Liver (tissue), 9 donors: Measurements from ENCODE around the gene PDE4B. TPM values are rescaled to one million over a fixed set of nuclear protein-coding genes. Genes with fewer than 3 reads are reported as not detected.

Source experiments
- DNase-seq: peaks from one replicate; pipeline ENCODE4 v3.0.0-alpha.2; 2017; ENCODE audit warnings: low spot score
- H3K27ac ChIP-seq, 2 donors: one replicate each; pipeline ENCODE4 v1.7.0; 2013; ENCODE audit warnings: inconsistent platforms in 2 of 2, low read length in 2 of 2, control low read depth in 1 of 2, low read depth in 1 of 2, mild to moderate bottlenecking in 1 of 2
- H3K27me3 ChIP-seq, 4 donors: one replicate each; pipeline versions ENCODE4 v1.6.1 to v1.7.0; 2013; ENCODE audit warnings: low read length in 3 of 4, inconsistent platforms in 1 of 4, mild to moderate bottlenecking in 1 of 4, moderate library complexity in 1 of 4; ENCODE audit not compliant: control insufficient read depth in 4 of 4, insufficient read depth in 4 of 4
- H3K36me3 ChIP-seq, 4 donors: one replicate each; pipeline versions ENCODE4 v1.6.1 to v1.7.0; 2013; ENCODE audit warnings: low read length in 3 of 4, mild to moderate bottlenecking in 3 of 4, low read depth in 1 of 4, moderate library complexity in 1 of 4; ENCODE audit not compliant: control insufficient read depth in 4 of 4, insufficient read depth in 3 of 4
- H3K4me1 ChIP-seq, 4 donors: one replicate each; pipeline versions ENCODE4 v1.6.1 to v1.7.0; 2013; ENCODE audit warnings: low read length in 3 of 4, mild to moderate bottlenecking in 3 of 4, moderate library complexity in 1 of 4; ENCODE audit not compliant: control insufficient read depth in 4 of 4, insufficient read depth in 4 of 4
- H3K4me3 ChIP-seq, 3 donors: one replicate each; pipeline versions ENCODE4 v1.6.1 to v1.7.0; 2013; ENCODE audit warnings: low read length in 3 of 3, control low read depth in 1 of 3, low read depth in 1 of 3, mild to moderate bottlenecking in 1 of 3
- H3K9ac ChIP-seq, 2 donors: one replicate each; pipeline ENCODE4 v1.7.0; 2013; ENCODE audit warnings: low read length in 2 of 2, mild to moderate bottlenecking in 2 of 2, moderate library complexity in 2 of 2, control low read depth in 1 of 2, low read depth in 1 of 2
- H3K9me3 ChIP-seq, 4 donors: one replicate each; pipeline versions ENCODE4 v1.6.1 to v1.7.0; 2013; ENCODE audit warnings: low read length in 3 of 4; ENCODE audit not compliant: control insufficient read depth in 4 of 4
- EGR1 ChIP-seq, 2 donors: IDR thresholded peaks; 2 replicates each; pipeline ENCODE4 v1.6.1; 2016 to 2018; ENCODE audit warnings: antibody characterized with exemption in 2 of 2, low read depth in 2 of 2
- FOXA1 ChIP-seq: IDR thresholded peaks from 2 replicates; pipeline ENCODE4 v1.6.1; 2016; ENCODE audit warnings: antibody characterized with exemption
- FOXA2 ChIP-seq: IDR thresholded peaks from 2 replicates; pipeline ENCODE4 v1.6.1; 2016; ENCODE audit warnings: antibody characterized with exemption
- GABPA ChIP-seq, 2 donors: IDR thresholded peaks in 1 of 2; conservative IDR thresholded peaks in 1 of 2; 2 replicates each; pipeline ENCODE4 v1.6.1; 2016; ENCODE audit warnings: antibody characterized with exemption in 2 of 2, mild to moderate bottlenecking in 1 of 2, moderate library complexity in 1 of 2
- HNF4A ChIP-seq, 2 donors: conservative IDR thresholded peaks; 2 replicates each; pipeline ENCODE4 v1.6.1; 2016; ENCODE audit warnings: antibody characterized with exemption in 2 of 2, mild to moderate bottlenecking in 2 of 2
- HNF4G ChIP-seq: IDR thresholded peaks from 2 replicates; pipeline ENCODE4 v1.6.1; 2016; ENCODE audit warnings: antibody characterized with exemption
- JUND ChIP-seq, 2 donors: IDR thresholded peaks; 2 replicates each; pipeline ENCODE4 v1.6.1; 2016; ENCODE audit warnings: antibody characterized with exemption in 2 of 2
- NR2F2 ChIP-seq: IDR thresholded peaks from 2 replicates; pipeline ENCODE4 v1.6.1; 2016; ENCODE audit warnings: antibody characterized with exemption
- RAD21 ChIP-seq, 2 donors: IDR thresholded peaks; 2 replicates each; pipeline ENCODE4 v1.6.1; 2016; ENCODE audit warnings: antibody characterized with exemption in 2 of 2, mild to moderate bottlenecking in 2 of 2
- RXRA ChIP-seq, 2 donors: IDR thresholded peaks; 2 replicates each; pipeline ENCODE4 v1.6.1; 2017 to 2018; ENCODE audit warnings: antibody characterized with exemption in 2 of 2, mild to moderate bottlenecking in 1 of 2
- SP1 ChIP-seq: IDR thresholded peaks from 2 replicates; pipeline ENCODE4 v1.6.1; 2018; ENCODE audit warnings: antibody characterized with exemption, mild to moderate bottlenecking
- TAF1 ChIP-seq: conservative IDR thresholded peaks from 2 replicates; pipeline ENCODE4 v1.6.1; 2016; ENCODE audit warnings: antibody characterized with exemption, mild to moderate bottlenecking
- YY1 ChIP-seq: IDR thresholded peaks from 2 replicates; pipeline ENCODE4 v1.6.1; 2016; ENCODE audit warnings: antibody characterized with exemption, mild to moderate bottlenecking
- WGBS: extraction: QIAGEN DNeasy Blood & Tissue Kit; methylation state at CpG from one replicate; pipeline ENCODE4 v1.1.7; 2013; 5-methylcytosine and 5-hydroxymethylcytosine counted together
- polyA plus RNA-seq, 2 donors: library from polyadenylated mRNA; stranded (reverse) in 1 of 2; unstranded in 1 of 2; fragments of 200-250 nt in 1 of 2; fragments of >200 nt in 1 of 2; fragmentation: Nextera tagmentation in 1 of 2; extraction: Ambion mirVana in 1 of 2; gene quantifications; one replicate each; pipeline versions ENCODE4 v1.2.1 to v1.2.3, GENCODE V29; 2013 to 2015
- total RNA-seq, 2 donors: library from RNA; depleted of rRNA; stranded (reverse); fragments of >200 nt; gene quantifications; one replicate each; pipeline ENCODE4 v1.2.3, GENCODE V29; 2014
- TF ChIP-seq, protein P1 (sequence below): fragments of 150-350 bp; IDR thresholded peaks from 2 replicates; pipeline ENCODE4 v1.5.1; 2017; ENCODE audit warnings: improper control_type of control experiment, low read depth, low read length; ENCODE audit not compliant: missing input control
- TF ChIP-seq, protein P2 (sequence below): IDR thresholded peaks from 2 replicates; pipeline ENCODE4 v1.6.1; 2016; ENCODE audit warnings: antibody characterized with exemption, mild to moderate bottlenecking
- TF ChIP-seq, protein P3 (sequence below): IDR thresholded peaks from 2 replicates; pipeline ENCODE4 v1.6.1; 2016; ENCODE audit warnings: antibody characterized with exemption
- TF ChIP-seq, protein P4 (sequence below): IDR thresholded peaks from 2 replicates; pipeline ENCODE4 v1.6.1; 2016; ENCODE audit warnings: antibody characterized with exemption
- TF ChIP-seq, protein P5 (sequence below): IDR thresholded peaks from 2 replicates; pipeline ENCODE4 v1.6.1; 2016; ENCODE audit warnings: antibody characterized with exemption
- donor health status: healthy.
- donor health status: healthy.
- donor health status: healthy.
- donor health status: healthy.
- donor health status: healthy.

The PDE4B gene
- total and polyA plus RNA-seq, 4 donors, result 1.9 to 3.9 (median 2.7) TPM

DNA sequence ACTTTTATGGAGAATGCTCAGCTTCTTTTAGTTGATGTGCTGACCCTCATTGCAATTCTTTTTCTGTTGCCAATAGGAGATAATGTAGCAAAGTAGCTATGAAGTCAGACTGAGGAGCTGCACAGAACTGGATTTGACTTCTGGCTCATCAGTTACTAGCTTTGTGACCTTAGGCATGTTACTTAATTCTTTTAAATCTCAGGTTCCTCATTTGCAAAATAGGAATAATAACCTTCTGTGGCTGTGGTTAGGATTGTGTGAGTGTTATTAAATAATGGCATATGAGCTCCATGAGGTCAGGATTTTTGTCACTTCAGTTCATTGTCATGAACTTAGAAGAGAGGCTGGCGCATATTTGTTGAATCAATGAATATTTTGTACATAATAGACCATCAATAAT lies 503.7 kb downstream of the PDE4B start:
- TF ChIP-seq GABPA (IDR thresholded peaks at IDR 0.05 in 1 of 2, conservative IDR thresholded peaks at IDR 0.05 in 1 of 2), result no peak
- no peaks in the 10 kb centered on the region for H3K9me3 ChIP-seq
- WGBS, result 95% methylated on average over 1 of the region's 1 CpG
- H3K4me1 ChIP-seq, result peaks cover 5 to 17% (median 8%) of the 10 kb centered on the region in 4 donors
- H3K4me3 ChIP-seq, result no peak overlapping the region
- no peaks in the 10 kb centered on the region for H3K36me3 ChIP-seq
- no peak for DNase-seq
- H3K27me3 ChIP-seq, result no peaks in the 10 kb centered on the region
- H3K9ac ChIP-seq, result no peak overlapping the region
- no peak overlapping the region for H3K27ac ChIP-seq

DNA sequence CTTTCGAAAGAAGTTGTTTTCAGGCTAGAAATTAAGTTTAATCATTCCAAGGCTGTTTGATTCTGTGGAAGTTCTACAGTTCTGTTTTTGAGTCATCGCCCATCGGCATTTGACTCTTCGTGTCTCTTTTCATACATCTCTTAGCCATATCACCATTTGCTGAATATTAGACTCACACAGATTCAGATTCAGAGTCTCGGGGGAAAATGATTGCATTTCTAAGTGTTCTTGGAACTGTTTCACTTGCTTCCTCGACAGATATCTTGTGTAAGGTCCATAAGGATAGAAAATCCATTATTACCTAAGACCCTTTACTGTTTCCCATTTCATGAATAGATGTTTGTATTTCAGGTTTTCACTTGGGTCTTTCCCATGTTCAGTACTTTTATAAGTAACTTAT lies 504.3 kb downstream of the PDE4B start:
- Histone ChIP-seq H3K36me3 (no peaks in the 10 kb centered on the region), H3K27ac (no peak overlapping the region), H3K9ac (no peak overlapping the region), H3K4me1 (peaks cover 5 to 17% (median 8%) of the 10 kb centered on the region in 4 donors), H3K9me3 (no peaks in the 10 kb centered on the region), H3K4me3 (no peak overlapping the region), H3K27me3 (no peaks in the 10 kb centered on the region)
- no peak for DNase-seq
- WGBS, result 86% methylated on average over 6 of the region's 6 CpGs
- TF ChIP-seq, protein P1, sequence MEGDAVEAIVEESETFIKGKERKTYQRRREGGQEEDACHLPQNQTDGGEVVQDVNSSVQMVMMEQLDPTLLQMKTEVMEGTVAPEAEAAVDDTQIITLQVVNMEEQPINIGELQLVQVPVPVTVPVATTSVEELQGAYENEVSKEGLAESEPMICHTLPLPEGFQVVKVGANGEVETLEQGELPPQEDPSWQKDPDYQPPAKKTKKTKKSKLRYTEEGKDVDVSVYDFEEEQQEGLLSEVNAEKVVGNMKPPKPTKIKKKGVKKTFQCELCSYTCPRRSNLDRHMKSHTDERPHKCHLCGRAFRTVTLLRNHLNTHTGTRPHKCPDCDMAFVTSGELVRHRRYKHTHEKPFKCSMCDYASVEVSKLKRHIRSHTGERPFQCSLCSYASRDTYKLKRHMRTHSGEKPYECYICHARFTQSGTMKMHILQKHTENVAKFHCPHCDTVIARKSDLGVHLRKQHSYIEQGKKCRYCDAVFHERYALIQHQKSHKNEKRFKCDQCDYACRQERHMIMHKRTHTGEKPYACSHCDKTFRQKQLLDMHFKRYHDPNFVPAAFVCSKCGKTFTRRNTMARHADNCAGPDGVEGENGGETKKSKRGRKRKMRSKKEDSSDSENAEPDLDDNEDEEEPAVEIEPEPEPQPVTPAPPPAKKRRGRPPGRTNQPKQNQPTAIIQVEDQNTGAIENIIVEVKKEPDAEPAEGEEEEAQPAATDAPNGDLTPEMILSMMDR, result no peak
- TF ChIP-seq NR2F2 (no peak), RXRA (IDR thresholded peaks at IDR 0.05) (no peak), HNF4A (conservative IDR thresholded peaks at IDR 0.05) (no peak), FOXA1 (no peak), SP1 (no peak), FOXA2 (no peak), RAD21 (IDR thresholded peaks at IDR 0.05) (no peak), JUND (IDR thresholded peaks at IDR 0.05) (no peak), TAF1 (no peak), GABPA (IDR thresholded peaks at IDR 0.05 in 1 of 2, conservative IDR thresholded peaks at IDR 0.05 in 1 of 2) (no peak), HNF4G (no peak), EGR1 (IDR thresholded peaks at IDR 0.05; ENCODE audit: low read depth in 2 of 2) (no peak), YY1 (no peak)
- TF ChIP-seq, protein P2, sequence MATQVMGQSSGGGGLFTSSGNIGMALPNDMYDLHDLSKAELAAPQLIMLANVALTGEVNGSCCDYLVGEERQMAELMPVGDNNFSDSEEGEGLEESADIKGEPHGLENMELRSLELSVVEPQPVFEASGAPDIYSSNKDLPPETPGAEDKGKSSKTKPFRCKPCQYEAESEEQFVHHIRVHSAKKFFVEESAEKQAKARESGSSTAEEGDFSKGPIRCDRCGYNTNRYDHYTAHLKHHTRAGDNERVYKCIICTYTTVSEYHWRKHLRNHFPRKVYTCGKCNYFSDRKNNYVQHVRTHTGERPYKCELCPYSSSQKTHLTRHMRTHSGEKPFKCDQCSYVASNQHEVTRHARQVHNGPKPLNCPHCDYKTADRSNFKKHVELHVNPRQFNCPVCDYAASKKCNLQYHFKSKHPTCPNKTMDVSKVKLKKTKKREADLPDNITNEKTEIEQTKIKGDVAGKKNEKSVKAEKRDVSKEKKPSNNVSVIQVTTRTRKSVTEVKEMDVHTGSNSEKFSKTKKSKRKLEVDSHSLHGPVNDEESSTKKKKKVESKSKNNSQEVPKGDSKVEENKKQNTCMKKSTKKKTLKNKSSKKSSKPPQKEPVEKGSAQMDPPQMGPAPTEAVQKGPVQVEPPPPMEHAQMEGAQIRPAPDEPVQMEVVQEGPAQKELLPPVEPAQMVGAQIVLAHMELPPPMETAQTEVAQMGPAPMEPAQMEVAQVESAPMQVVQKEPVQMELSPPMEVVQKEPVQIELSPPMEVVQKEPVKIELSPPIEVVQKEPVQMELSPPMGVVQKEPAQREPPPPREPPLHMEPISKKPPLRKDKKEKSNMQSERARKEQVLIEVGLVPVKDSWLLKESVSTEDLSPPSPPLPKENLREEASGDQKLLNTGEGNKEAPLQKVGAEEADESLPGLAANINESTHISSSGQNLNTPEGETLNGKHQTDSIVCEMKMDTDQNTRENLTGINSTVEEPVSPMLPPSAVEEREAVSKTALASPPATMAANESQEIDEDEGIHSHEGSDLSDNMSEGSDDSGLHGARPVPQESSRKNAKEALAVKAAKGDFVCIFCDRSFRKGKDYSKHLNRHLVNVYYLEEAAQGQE, result no peak
- TF ChIP-seq, protein P3, sequence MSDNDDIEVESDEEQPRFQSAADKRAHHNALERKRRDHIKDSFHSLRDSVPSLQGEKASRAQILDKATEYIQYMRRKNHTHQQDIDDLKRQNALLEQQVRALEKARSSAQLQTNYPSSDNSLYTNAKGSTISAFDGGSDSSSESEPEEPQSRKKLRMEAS, result no peak
- TF ChIP-seq, protein P4, sequence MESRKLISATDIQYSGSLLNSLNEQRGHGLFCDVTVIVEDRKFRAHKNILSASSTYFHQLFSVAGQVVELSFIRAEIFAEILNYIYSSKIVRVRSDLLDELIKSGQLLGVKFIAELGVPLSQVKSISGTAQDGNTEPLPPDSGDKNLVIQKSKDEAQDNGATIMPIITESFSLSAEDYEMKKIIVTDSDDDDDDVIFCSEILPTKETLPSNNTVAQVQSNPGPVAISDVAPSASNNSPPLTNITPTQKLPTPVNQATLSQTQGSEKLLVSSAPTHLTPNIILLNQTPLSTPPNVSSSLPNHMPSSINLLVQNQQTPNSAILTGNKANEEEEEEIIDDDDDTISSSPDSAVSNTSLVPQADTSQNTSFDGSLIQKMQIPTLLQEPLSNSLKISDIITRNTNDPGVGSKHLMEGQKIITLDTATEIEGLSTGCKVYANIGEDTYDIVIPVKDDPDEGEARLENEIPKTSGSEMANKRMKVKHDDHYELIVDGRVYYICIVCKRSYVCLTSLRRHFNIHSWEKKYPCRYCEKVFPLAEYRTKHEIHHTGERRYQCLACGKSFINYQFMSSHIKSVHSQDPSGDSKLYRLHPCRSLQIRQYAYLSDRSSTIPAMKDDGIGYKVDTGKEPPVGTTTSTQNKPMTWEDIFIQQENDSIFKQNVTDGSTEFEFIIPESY, result no peak
- TF ChIP-seq, protein P5, sequence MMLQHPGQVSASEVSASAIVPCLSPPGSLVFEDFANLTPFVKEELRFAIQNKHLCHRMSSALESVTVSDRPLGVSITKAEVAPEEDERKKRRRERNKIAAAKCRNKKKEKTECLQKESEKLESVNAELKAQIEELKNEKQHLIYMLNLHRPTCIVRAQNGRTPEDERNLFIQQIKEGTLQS, result no peak
